ENCODE data around the gene DUSP6.
A peak's percentile ranks its signal among the peaks of the same experiment; 100 is the strongest.

DUSP6 gene

DNA sequence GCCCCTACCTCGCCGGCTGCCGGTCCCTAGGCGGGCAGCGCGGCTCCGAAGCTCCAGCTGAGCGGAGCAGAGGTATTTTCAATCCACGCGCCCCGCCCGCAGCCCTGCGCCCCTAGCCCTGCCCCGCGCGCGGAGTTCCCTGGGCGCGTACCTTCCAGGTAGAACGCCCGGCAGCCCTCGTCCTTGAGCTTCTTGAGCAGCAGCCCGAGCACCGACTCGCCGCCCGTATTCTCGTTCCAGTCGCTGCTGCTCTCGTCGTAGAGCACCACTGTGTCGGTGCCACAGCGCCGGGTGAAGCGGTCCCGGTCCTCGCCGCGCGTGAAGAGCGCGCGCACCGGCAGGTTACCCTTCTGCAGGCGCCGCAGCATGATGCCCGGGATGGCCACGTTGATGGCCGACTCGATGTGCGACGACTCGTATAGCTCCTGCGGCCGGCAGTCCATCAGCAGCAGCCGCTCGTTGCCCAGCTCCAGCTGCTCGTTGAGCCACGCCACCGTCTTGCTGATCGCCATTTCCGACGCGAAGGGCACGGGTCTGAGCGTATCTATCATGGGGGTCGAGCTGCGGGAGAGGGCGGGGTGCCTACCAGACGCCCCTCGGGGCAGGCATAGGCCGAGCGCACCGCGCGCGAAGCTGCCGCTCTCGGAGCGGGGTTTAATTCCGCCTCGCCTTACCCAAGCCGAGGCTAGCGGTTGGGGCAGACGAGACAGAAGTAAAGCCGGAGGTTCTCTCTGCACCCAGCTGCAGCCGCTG is 636 bp downstream of the DUSP6 start:
- TF ChIP-seq EZH2 (IDR thresholded peaks at IDR 0.05) (no peak), POLR2AphosphoS5 (IDR thresholded peaks at IDR 0.05; ENCODE audit: borderline replicate concordance, low read depth, low read length) (no peak), FOXP2 (optimal IDR thresholded peaks at IDR 0.05; ENCODE audit: control extremely low read depth, extremely low read length, insufficient read depth) (no peak)
- no peak overlapping the region for H3K9ac ChIP-seq (ENCODE audit: insufficient read length)
- no peak for DNase-seq (ENCODE audit: low read depth, low spot score)
- no peak overlapping the region for H3K27ac ChIP-seq
- H3K4me3 ChIP-seq = peak overlapping the region; percentile 85
- H3K36me3 ChIP-seq (ENCODE audit: insufficient read depth, low read length) = no peaks in the 10 kb centered on the region
- H3K9me3 ChIP-seq (ENCODE audit: low read depth, low read length) = no peaks in the 10 kb centered on the region

DNA sequence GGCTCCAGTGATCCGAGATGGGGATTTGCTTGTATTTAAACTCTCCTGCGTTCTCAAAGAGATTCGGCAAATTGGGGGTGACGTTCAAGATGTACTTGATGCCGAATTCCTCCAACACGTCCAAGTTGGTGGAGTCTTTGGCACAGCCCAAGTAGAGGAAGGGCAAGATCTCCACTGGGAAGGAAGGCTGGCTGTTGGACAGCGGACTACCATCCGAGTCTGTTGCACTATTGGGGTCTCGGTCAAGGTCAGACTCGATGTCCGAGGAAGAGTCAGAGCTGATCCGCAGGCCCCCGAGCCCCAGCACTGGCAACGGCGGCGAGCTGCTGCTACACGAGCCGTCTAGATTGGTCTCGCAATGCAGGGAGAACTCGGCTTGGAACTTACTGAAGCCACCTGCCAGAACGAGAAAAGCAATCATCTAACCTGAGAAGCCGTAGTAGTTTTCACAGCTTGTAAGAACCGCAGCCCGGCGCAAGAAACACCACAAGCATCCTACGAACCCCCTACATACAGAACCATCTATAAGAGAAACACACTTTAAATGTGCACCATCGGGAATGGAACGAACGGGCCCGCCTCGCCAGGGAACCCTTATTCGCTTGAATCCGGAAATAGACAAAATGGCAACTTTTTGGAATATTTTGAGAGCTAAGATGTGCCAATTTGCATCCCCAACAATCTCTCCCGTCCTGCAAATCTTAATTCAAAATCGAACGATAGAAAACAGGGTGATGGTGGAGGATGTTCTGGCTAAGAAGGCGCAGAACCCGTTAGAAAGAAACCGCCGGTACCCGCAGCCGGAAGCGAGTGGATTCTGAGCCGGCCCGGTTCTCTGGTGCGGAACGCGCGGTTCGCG is 1.4 kb downstream of the DUSP6 start:
- no peak overlapping the region for H3K27ac ChIP-seq
- no peak for TF ChIP-seq POLR2AphosphoS5 (IDR thresholded peaks at IDR 0.05; ENCODE audit: borderline replicate concordance, low read depth, low read length)
- no peak for TF ChIP-seq EZH2 (IDR thresholded peaks at IDR 0.05)
- TF ChIP-seq FOXP2 (optimal IDR thresholded peaks at IDR 0.05; ENCODE audit: control extremely low read depth, extremely low read length, insufficient read depth) = no peak
- H3K9me3 ChIP-seq (ENCODE audit: low read depth, low read length) = no peaks in the 10 kb centered on the region
- peak overlapping the region; percentile 85 for H3K4me3 ChIP-seq
- no peaks in the 10 kb centered on the region for H3K36me3 ChIP-seq (ENCODE audit: insufficient read depth, low read length)
- DNase-seq (ENCODE audit: low read depth, low spot score) = no peak
- H3K9ac ChIP-seq (ENCODE audit: insufficient read length) = no peak overlapping the region

GRCh38 chr12:89350260-89350629 is 2.1 kb downstream of the DUSP6 start:
- Histone ChIP-seq H3K27ac (no peak overlapping the region), H3K9me3 (ENCODE audit: low read depth, low read length) (no peaks in the 10 kb centered on the region), H3K9ac (ENCODE audit: insufficient read length) (no peak overlapping the region), H3K4me3 (peak overlapping the region; percentile 50), H3K36me3 (ENCODE audit: insufficient read depth, low read length) (no peaks in the 10 kb centered on the region)
- DNase-seq (ENCODE audit: low read depth, low spot score) = no peak
- TF ChIP-seq FOXP2 (optimal IDR thresholded peaks at IDR 0.05; ENCODE audit: control extremely low read depth, extremely low read length, insufficient read depth) = no peak
- no peak for TF ChIP-seq EZH2 (IDR thresholded peaks at IDR 0.05)
- no peak for TF ChIP-seq POLR2AphosphoS5 (IDR thresholded peaks at IDR 0.05; ENCODE audit: borderline replicate concordance, low read depth, low read length)

- peak overlapping the region; percentile 50 for H3K4me3 ChIP-seq
- no peaks in the 10 kb centered on the region for H3K9me3 ChIP-seq (ENCODE audit: low read depth, low read length)
- no peak for DNase-seq (ENCODE audit: low read depth, low spot score)
- H3K9ac ChIP-seq (ENCODE audit: insufficient read length) = no peak overlapping the region
- no peak overlapping the region for H3K27ac ChIP-seq
- no peak for TF ChIP-seq EZH2 (IDR thresholded peaks at IDR 0.05)
- TF ChIP-seq FOXP2 (optimal IDR thresholded peaks at IDR 0.05; ENCODE audit: control extremely low read depth, extremely low read length, insufficient read depth) = no peak
- no peak for TF ChIP-seq POLR2AphosphoS5 (IDR thresholded peaks at IDR 0.05; ENCODE audit: borderline replicate concordance, low read depth, low read length)
- H3K36me3 ChIP-seq (ENCODE audit: insufficient read depth, low read length) = no peaks in the 10 kb centered on the region
These were observed 2.5 kb downstream of the DUSP6 start for GRCh38 chr12:89349814-89350213.

GRCh38 chr12:89348894-89349699 is 3.2 kb downstream of the DUSP6 start:
- TF ChIP-seq FOXP2 (optimal IDR thresholded peaks at IDR 0.05; ENCODE audit: control extremely low read depth, extremely low read length, insufficient read depth) (no peak), EZH2 (IDR thresholded peaks at IDR 0.05) (no peak), POLR2AphosphoS5 (IDR thresholded peaks at IDR 0.05; ENCODE audit: borderline replicate concordance, low read depth, low read length) (no peak)
- Histone ChIP-seq H3K9me3 (ENCODE audit: low read depth, low read length) (no peaks in the 10 kb centered on the region), H3K27ac (no peak overlapping the region), H3K4me3 (peak overlapping the region; percentile 50), H3K36me3 (ENCODE audit: insufficient read depth, low read length) (no peaks in the 10 kb centered on the region), H3K9ac (ENCODE audit: insufficient read length) (no peak overlapping the region)
- DNase-seq (ENCODE audit: low read depth, low spot score) = no peak

DNA sequence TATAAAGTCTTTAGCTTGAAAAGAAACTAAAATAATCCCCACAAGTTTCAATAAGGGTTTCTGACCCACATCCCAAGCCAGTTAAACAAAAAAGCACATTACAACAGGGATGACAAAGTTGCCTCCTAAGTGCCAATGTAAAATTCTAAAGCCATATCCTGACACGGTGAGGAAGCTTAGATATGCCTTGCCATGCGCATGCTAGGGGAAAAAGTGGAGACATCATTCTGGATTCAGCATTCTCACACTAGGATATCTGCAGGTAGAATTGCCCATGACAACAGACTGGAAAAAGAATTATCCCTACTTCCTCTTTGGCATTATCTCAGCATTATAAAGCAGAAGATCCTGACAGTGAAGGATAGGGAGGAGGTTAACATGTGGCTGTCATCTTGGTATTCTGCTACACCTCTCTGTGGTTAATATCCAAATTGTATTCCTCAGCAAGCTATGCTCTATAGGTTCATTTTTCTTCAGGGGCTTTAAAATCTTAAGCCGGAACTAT is 4.9 kb downstream of the DUSP6 start:
- no peaks in the 10 kb centered on the region for H3K36me3 ChIP-seq (ENCODE audit: insufficient read depth, low read length)
- H3K9ac ChIP-seq (ENCODE audit: insufficient read length) = no peak overlapping the region
- no peak overlapping the region for H3K4me3 ChIP-seq
- TF ChIP-seq FOXP2 (optimal IDR thresholded peaks at IDR 0.05; ENCODE audit: control extremely low read depth, extremely low read length, insufficient read depth) (no peak), POLR2AphosphoS5 (IDR thresholded peaks at IDR 0.05; ENCODE audit: borderline replicate concordance, low read depth, low read length) (no peak), EZH2 (IDR thresholded peaks at IDR 0.05) (no peak)
- H3K9me3 ChIP-seq (ENCODE audit: low read depth, low read length) = no peaks in the 10 kb centered on the region
- peak overlapping the region; percentile 72; the same call in 1 of the 2 replicates for H3K27ac ChIP-seq
- DNase-seq (ENCODE audit: low read depth, low spot score) = no peak

DNA sequence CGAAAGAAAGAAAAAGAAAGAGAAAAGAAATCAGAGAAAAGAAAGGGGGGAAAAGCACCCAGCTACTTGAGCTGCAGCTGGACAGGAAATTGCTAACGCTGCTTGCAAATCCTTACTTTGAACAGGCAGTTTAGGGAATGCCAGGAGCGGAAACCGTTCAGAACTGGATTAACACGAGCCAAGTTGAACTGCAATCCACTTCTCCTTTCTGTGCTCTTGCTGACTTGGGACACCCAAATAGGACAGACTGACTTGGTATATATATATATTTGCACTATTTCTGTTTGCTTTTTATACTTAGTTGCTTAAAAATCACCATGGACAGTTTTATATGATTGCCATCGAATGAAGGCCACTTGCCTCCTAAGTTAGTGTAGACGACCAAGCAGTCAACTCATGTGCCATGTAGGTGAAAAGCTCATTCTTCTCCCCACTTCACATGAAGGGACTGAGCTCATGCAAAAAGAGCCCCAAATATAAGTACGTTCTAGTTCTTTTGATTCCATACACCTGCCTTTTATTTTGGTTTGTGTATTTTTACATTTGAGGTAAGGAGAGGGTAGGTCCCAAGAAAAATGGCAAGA is 5.5 kb downstream of the DUSP6 start:
- peak overlapping the region; percentile 72; the same call in 1 of the 2 replicates for H3K27ac ChIP-seq
- TF ChIP-seq FOXP2 (optimal IDR thresholded peaks at IDR 0.05; ENCODE audit: control extremely low read depth, extremely low read length, insufficient read depth) = no peak
- TF ChIP-seq EZH2 (IDR thresholded peaks at IDR 0.05) = no peak
- TF ChIP-seq POLR2AphosphoS5 (IDR thresholded peaks at IDR 0.05; ENCODE audit: borderline replicate concordance, low read depth, low read length) = no peak

More for the DNA sequence above, 5.5 kb downstream of the DUSP6 start:
- Histone ChIP-seq H3K9ac (ENCODE audit: insufficient read length) (no peak overlapping the region), H3K4me3 (peak overlapping the region; percentile 62), H3K36me3 (ENCODE audit: insufficient read depth, low read length) (no peaks in the 10 kb centered on the region), H3K9me3 (ENCODE audit: low read depth, low read length) (no peaks in the 10 kb centered on the region)
- DNase-seq (ENCODE audit: low read depth, low spot score) = peak; percentile 66

All from SK-N-MC (cell line).